ENCODE measurements around the gene C8G. TPM values are rescaled to one million over a fixed set of nuclear protein-coding genes. Genes with fewer than 3 reads are reported as not detected.

C8G gene
- total and polyA plus RNA-seq, 9 of the 15 experiments (the other 6 are each of a cell fraction or from before 2014, with no cell fraction given) = 0.35 to 5.9 (median 2.7) TPM; not detected in 2

DNA sequence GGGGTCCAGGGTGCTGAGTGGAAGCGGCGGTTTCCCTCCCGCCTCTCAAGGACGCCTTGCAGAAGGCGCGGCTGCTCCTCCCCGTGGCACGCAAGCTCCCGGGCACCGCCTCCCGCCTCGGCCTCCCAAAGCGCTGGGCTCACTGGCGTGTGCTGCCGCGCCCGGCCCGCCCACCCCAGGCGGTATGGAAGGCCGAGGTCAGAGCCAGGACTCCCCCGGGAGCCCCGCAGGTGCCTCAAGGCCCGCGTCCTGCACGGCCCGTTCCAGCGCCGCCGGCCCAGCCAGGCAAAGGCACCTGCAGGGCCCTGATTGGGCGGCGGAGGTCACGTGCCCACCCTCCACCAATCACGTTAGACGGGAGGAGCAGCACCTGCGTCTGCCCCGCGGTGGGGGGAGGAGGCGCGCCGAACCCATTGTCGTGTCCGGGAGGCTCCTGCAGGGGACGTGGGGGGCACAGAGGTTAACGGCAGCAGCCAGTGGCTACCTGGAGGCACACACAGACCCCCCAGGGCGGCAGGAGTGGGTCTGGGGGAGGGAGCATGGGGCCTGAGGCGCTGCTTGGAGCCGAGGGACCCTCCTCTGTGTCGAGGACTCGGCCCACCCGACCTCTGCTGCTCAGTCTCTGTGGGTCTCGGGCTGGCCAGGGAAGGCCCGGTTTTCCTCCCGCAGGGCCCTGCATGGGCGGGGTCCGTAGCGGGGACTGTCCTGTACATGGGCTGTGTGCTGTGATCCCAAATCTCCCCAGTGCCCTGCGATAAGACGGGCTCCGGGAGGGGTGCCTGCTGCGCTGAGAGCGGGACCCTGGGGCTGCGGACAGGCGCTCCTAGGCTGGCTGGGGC, 5.0 kb downstream of the C8G start (continued):
- TF ChIP-seq ZNF518B (CRISPR knock-in tag; IDR thresholded peaks at IDR 0.05) (no peak), MAFG (tag; conservative IDR thresholded peaks at IDR 0.05) (no peak), HCFC1 (IDR thresholded peaks at IDR 0.05; ENCODE audit: low read depth, low read length) (no peak), ETV5 (CRISPR knock-in tag; IDR thresholded peaks at IDR 0.05; ENCODE audit: low read depth) (no peak), ZNF77 (CRISPR knock-in tag; IDR thresholded peaks at IDR 0.05) (no peak), KAT2B (IDR thresholded peaks at IDR 0.05; ENCODE audit: low read depth, low read length) (no peak), TSC22D4 (tag; IDR thresholded peaks at IDR 0.05) (no peak), HLTF (IDR thresholded peaks at IDR 0.05) (no peak), SIN3A (IDR thresholded peaks at IDR 0.05; ENCODE audit: borderline replicate concordance in 2 of 2, control insufficient read depth in 1 of 2, low read depth in 2 of 2, low read length in 2 of 2) (0 out of 4 replicates have a peak, but pooled peaks of 1 of the 2 experiments have one; percentile 8), PCBP2 (IDR thresholded peaks at IDR 0.05; ENCODE audit: low read depth, low read length, poor library complexity, severe bottlenecking) (no peak), PTTG1 (tag; IDR thresholded peaks at IDR 0.05; ENCODE audit: low read depth) (no peak), POLR2AphosphoS2 (IDR thresholded peaks at IDR 0.05; ENCODE audit: low read length) (no peak), CHD4 (IDR thresholded peaks at IDR 0.05; ENCODE audit: insufficient read depth, insufficient replicate concordance, low read depth, low read length, poor library complexity, severe bottlenecking) (no peak), DACH1 (IDR thresholded peaks at IDR 0.05; ENCODE audit: partially characterized antibody) (no peak), TFAM (CRISPR knock-in tag; conservative IDR thresholded peaks at IDR 0.05) (no peak), NBN (IDR thresholded peaks at IDR 0.05; ENCODE audit: low read depth) (no peak), ZNF79 (CRISPR knock-in tag; IDR thresholded peaks at IDR 0.05; ENCODE audit: low read depth) (no peak), HEY1 (CRISPR knock-in tag; IDR thresholded peaks at IDR 0.05; ENCODE audit: borderline replicate concordance) (no peak), ZNF699 (CRISPR knock-in tag; IDR thresholded peaks at IDR 0.05; ENCODE audit: insufficient replicate concordance) (no peak), DNMT1 (IDR thresholded peaks at IDR 0.05) (no peak), PHF8 (IDR thresholded peaks at IDR 0.05; ENCODE audit: borderline replicate concordance, low read length) (peak; percentile 79; the same call in 1 of the 2 replicates)
- TF ChIP-seq, protein P1, sequence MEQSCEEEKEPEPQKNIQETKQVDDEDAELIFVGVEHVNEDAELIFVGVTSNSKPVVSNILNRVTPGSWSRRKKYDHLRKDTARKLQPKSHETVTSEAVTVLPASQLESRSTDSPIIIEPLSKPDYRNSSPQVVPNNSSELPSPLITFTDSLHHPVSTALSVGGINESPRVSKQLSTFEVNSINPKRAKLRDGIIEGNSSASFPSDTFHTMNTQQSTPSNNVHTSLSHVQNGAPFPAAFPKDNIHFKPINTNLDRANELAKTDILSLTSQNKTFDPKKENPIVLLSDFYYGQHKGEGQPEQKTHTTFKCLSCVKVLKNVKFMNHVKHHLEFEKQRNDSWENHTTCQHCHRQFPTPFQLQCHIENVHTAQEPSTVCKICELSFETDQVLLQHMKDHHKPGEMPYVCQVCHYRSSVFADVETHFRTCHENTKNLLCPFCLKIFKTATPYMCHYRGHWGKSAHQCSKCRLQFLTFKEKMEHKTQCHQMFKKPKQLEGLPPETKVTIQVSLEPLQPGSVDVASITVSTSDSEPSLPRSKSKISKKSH (CRISPR knock-in tag; IDR thresholded peaks at IDR 0.05) = no peak
- TF ChIP-seq, protein P2, sequence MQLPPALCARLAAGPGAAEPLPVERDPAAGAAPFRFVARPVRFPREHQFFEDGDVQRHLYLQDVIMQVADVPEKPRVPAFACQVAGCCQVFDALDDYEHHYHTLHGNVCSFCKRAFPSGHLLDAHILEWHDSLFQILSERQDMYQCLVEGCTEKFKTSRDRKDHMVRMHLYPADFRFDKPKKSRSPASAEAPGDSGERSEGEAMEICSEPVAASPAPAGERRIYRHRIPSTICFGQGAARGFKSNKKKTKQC (CRISPR knock-in tag; IDR thresholded peaks at IDR 0.05) = no peak
